PC-9 (cell line): ENCODE measurements around the gene TCEA3. TPM values are rescaled to one million over a fixed set of nuclear protein-coding genes. Genes with fewer than 3 reads are reported as not detected.

ENCODE experiments used
- BruUV-seq: library from RNA; stranded (reverse); fragments of 400-500 nt; replicated peaks from 2 replicates; lab custom pipeline; 2021; lab: Mats Ljungman, UMichigan
- CTCF ChIA-PET: fragments of 300-600 bp; sonication (Branson Sonifier 250); formaldehyde crosslinking; loops from one replicate; lab custom pipeline; 2022; ENCODE audit warnings: antibody characterized with exemption; lab: Charles Lee
- POLR2A ChIA-PET: fragments of 300-600 bp; sonication (Branson Sonifier 250); formaldehyde crosslinking; loops from one replicate; lab custom pipeline; 2022; ENCODE audit warnings: antibody characterized with exemption; ENCODE audit not compliant: unreplicated experiment; lab: Charles Lee
- DNase-seq, 2 experiments: peaks; one replicate each; pipeline versions ENCODE4 v3.0.0 to v3.0.0-alpha.2; 2015 to 2022; ENCODE audit warnings: mixed read lengths in 1 of 2
- H2AFZ ChIP-seq: fragments of 200-600 bp; sonication (generic); 2 replicates; pipeline ENCODE4 v1.8.1; 2017; ENCODE audit warnings: antibody characterized with exemption
- H3F3A ChIP-seq: fragments of 200-600 bp; sonication (generic); 2 replicates; pipeline ENCODE4 v1.8.1; 2017; ENCODE audit warnings: antibody characterized with exemption, mild to moderate bottlenecking, low read depth; ENCODE audit not compliant: insufficient read depth
- H3K27ac ChIP-seq: fragments of 200-600 bp; sonication (generic); 2 replicates; pipeline ENCODE4 v1.6.1; 2016; ENCODE audit warnings: mixed run types
- H3K27me3 ChIP-seq: fragments of 200-600 bp; sonication (generic); 2 replicates; pipeline ENCODE4 v1.6.1; 2016; ENCODE audit warnings: low read depth, mixed run types; ENCODE audit not compliant: insufficient read depth
- H3K36me3 ChIP-seq: fragments of 200-600 bp; sonication (generic); 2 replicates; pipeline ENCODE4 v1.6.1; 2016; ENCODE audit warnings: low read depth, mixed run types
- H3K4me1 ChIP-seq: fragments of 200-600 bp; sonication (generic); replicated peaks from 2 replicates; pipeline ENCODE4 v1.6.1; 2016; ENCODE audit warnings: mixed run types; ENCODE audit not compliant: insufficient read depth
- H3K4me2 ChIP-seq: fragments of 200-600 bp; sonication (generic); 2 replicates; pipeline ENCODE4 v1.6.1; 2017; ENCODE audit warnings: mixed run types
- H3K4me3 ChIP-seq: fragments of 200-600 bp; sonication (generic); 2 replicates; pipeline ENCODE4 v1.6.1; 2016; ENCODE audit warnings: mixed run types
- H3K79me2 ChIP-seq: fragments of 200-600 bp; sonication (generic); 2 replicates; pipeline ENCODE4 v1.6.1; 2017; ENCODE audit warnings: low read depth, mixed run types
- H3K9me2 ChIP-seq: fragments of 200-600 bp; sonication (generic); 2 replicates; pipeline ENCODE4 v1.8.1; 2017; ENCODE audit warnings: mild to moderate bottlenecking; ENCODE audit not compliant: insufficient read depth
- H3K9me3 ChIP-seq: fragments of 200-600 bp; sonication (generic); 2 replicates; pipeline ENCODE4 v1.8.1; 2016; ENCODE audit warnings: low read depth; ENCODE audit not compliant: insufficient read depth
- H4K20me1 ChIP-seq: fragments of 200-600 bp; sonication (generic); 2 replicates; pipeline ENCODE4 v1.8.1; 2017; ENCODE audit not compliant: insufficient read depth
- EZH2 ChIP-seq: fragments of 200-600 bp; sonication (generic); IDR thresholded peaks from 2 replicates; pipeline ENCODE4 v1.8.0; 2017; ENCODE audit warnings: antibody characterized with exemption, low read depth
- intact Hi-C: fragments of 100-400 bp; cut with micrococcal nuclease; formaldehyde crosslinking; loops from one replicate; pipeline ENCODE4 v1.10.0; 2022; ENCODE audit not compliant: unreplicated experiment
- total RNA-seq: library from RNA; stranded (reverse); gene quantifications from 2 replicates; pipeline ENCODE4 v1.2.3, GENCODE V29; 2021
- TF ChIP-seq, protein P1 (sequence below): fragments of 200-600 bp; sonication (generic); conservative IDR thresholded peaks from 2 replicates; pipeline ENCODE4 v1.6.1; 2017; ENCODE audit warnings: mixed run types, antibody characterized with exemption, mild to moderate bottlenecking, moderate library complexity

The TCEA3 gene
- total RNA-seq, 1 experiment from 2014 or later: 2.7 TPM

DNA sequence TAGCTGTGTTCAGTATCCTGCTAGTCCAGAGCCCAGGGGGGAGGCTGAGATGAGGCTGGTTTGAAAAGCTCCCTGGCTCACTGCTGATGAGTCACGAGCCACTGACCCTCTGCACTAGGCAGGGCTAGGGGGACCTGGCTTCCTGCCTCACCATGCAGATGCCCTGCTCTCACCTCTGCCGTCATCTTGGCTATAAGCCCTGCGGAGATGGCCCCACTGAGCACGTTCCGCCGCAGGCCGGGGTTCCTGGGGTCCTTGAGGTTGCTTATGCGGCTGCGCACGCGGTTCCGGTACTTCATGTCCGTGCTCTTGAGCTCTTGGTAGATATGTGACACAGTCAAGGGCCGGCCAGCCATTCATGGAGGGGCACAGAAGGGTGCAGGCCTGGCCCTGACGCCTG is 30.8 kb downstream of the TCEA3 start:
- H3K4me3 ChIP-seq: no peak overlapping the region
- H3K27me3 ChIP-seq: no peaks in the 10 kb centered on the region
- ChIA-PET POLR2A (interaction anchor here (0.8 kb wide), 1 partner anchor 16 kb away, joined by 3 read pairs; no protein-coding TSS in a partner anchor), CTCF (interaction anchor here (0.5 to 1.6 kb wide), 2 partner anchors 10 to 120 kb away, joined by 5 to 6 read pairs; no protein-coding TSS in a partner anchor)
- TF ChIP-seq, protein P1, sequence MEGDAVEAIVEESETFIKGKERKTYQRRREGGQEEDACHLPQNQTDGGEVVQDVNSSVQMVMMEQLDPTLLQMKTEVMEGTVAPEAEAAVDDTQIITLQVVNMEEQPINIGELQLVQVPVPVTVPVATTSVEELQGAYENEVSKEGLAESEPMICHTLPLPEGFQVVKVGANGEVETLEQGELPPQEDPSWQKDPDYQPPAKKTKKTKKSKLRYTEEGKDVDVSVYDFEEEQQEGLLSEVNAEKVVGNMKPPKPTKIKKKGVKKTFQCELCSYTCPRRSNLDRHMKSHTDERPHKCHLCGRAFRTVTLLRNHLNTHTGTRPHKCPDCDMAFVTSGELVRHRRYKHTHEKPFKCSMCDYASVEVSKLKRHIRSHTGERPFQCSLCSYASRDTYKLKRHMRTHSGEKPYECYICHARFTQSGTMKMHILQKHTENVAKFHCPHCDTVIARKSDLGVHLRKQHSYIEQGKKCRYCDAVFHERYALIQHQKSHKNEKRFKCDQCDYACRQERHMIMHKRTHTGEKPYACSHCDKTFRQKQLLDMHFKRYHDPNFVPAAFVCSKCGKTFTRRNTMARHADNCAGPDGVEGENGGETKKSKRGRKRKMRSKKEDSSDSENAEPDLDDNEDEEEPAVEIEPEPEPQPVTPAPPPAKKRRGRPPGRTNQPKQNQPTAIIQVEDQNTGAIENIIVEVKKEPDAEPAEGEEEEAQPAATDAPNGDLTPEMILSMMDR: no peak
- TF ChIP-seq EZH2: no peak
- H3K9me3 ChIP-seq: no peaks in the 10 kb centered on the region
- H4K20me1 ChIP-seq: no peaks in the 10 kb centered on the region
- H3K9me2 ChIP-seq: no peaks in the 10 kb centered on the region
- no peak for DNase-seq
- no peaks in the 10 kb centered on the region for H3K36me3 ChIP-seq
- intact Hi-C loops: no loop called here
- no peak overlapping the region for H3K4me2 ChIP-seq
- 0 out of 2 replicates have a peak, but pooled peaks cover 10% of the 10 kb centered on the region for H3K4me1 ChIP-seq
- no peaks in the 10 kb centered on the region for H3K79me2 ChIP-seq
- BruUV-seq: no TSS peak
- H2AFZ ChIP-seq: no peak overlapping the region
- no peaks in the 10 kb centered on the region for H3F3A ChIP-seq
- H3K27ac ChIP-seq: no peak overlapping the region

DNA sequence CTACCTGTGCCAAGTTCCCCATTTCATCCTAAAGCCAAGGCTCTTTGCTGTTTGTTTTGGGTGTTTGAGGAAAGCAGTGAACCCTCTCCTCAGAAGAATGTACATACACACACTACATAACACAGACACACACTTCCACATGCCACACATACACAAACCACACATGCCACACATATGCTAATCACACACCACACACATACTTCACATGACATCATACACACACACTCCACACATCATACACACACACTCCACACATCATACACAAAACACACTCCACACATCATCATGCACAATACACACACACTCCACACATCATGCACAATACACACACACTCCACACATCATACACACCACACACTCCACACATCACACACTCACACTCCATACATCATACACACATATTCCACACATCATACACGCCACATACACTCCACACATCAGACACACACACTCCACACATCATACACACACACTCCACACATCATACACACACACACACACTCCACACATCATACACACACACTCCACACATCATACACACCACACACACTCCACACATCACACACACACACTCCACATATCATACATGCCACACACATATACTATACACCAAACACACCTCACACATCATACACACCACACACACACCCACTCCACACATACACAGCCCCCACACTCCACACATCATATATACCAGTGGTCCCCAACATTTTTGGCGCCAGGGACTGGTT is 32.3 kb downstream of the TCEA3 start:
- Histone ChIP-seq H3K36me3 (no peaks in the 10 kb centered on the region), H3K79me2 (no peaks in the 10 kb centered on the region), H3K4me1 (0 out of 2 replicates have a peak, but pooled peaks cover 10% of the 10 kb centered on the region), H3K27me3 (no peaks in the 10 kb centered on the region), H3F3A (no peaks in the 10 kb centered on the region), H4K20me1 (no peaks in the 10 kb centered on the region), H3K4me3 (no peak overlapping the region), H3K9me2 (no peaks in the 10 kb centered on the region), H3K4me2 (no peak overlapping the region), H3K9me3 (no peaks in the 10 kb centered on the region), H2AFZ (no peak overlapping the region), H3K27ac (no peak overlapping the region)
- intact Hi-C loops: no loop called here
- ChIA-PET CTCF (no interaction called here), POLR2A (no interaction called here)
- TF ChIP-seq, protein P1: no peak
- TF ChIP-seq EZH2: no peak
- no TSS peak for BruUV-seq
- DNase-seq: no peak

DNA sequence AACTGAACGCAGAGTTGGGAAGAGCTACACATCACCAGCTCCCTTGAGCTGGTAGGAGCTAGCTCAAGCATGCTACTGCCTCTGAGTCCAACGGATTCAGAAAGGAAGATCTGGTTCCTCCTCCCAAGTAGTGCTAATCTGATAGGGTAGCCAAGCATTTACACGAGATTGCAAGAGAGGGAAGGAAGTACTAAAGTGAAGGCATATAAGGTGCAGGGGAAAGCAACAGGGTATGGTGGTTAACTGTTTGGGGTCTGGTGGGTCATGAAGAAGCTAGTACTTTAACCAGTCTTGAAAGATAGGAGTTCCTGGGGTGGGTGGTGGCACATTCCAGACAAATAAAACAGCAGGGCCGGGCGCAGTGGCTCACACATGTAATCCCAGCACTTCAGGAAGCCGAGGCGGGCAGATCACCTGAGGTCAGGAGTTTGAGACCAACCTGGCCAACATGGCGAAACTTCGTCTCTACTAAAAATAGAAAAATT is 34.7 kb downstream of the TCEA3 start:
- H3K9me3 ChIP-seq: no peaks in the 10 kb centered on the region
- peaks cover 15% of the 10 kb centered on the region; the same call in 1 of the 2 replicates for H3K4me1 ChIP-seq
- H2AFZ ChIP-seq: no peak overlapping the region
- no peak overlapping the region for H3K27ac ChIP-seq
- intact Hi-C loops: no loop called here
- TF ChIP-seq, protein P1: no peak
- no peak for TF ChIP-seq EZH2
- POLR2A ChIA-PET: interaction anchor here (0.5 to 0.6 kb wide), 3 partner anchors 12 to 93 kb away, joined by 3 to 10 read pairs (median 3); no protein-coding TSS in a partner anchor
- H3K36me3 ChIP-seq: no peaks in the 10 kb centered on the region
- BruUV-seq: no TSS peak
- no peaks in the 10 kb centered on the region for H3K27me3 ChIP-seq
- H3K79me2 ChIP-seq: no peaks in the 10 kb centered on the region
- H3K9me2 ChIP-seq: no peaks in the 10 kb centered on the region
- H4K20me1 ChIP-seq: no peaks in the 10 kb centered on the region
- no peak overlapping the region for H3K4me3 ChIP-seq
- CTCF ChIA-PET: no interaction called here
- no peak overlapping the region for H3K4me2 ChIP-seq
- peaks cover 3% of the 10 kb centered on the region; the same call in 1 of the 2 replicates for H3F3A ChIP-seq
- no peak for DNase-seq
